ENCODE data around the gene ACTRT2.

ACTRT2 gene

GRCh38 chr1:3003039-3003940 lies 18.0 kb upstream of the ACTRT2 start:
- DNase-seq (ENCODE audit: low read depth): no peak

GRCh38 chr1:3003941-3004270 lies 17.4 kb upstream of the ACTRT2 start:
- no peak for DNase-seq (ENCODE audit: low read depth)

GRCh38 chr1:3004285-3005205 lies 16.7 kb upstream of the ACTRT2 start:
- DNase-seq (ENCODE audit: low read depth): no peak

- no peak for DNase-seq (ENCODE audit: low read depth)
Measured at GRCh38 chr1:3005771-3006170, 15.5 kb upstream of the ACTRT2 start.

GRCh38 chr1:3007298-3008147 lies 13.7 kb upstream of the ACTRT2 start:
- no peak for DNase-seq (ENCODE audit: low read depth)

GRCh38 chr1:3009021-3009420 lies 12.2 kb upstream of the ACTRT2 start:
- no peak for DNase-seq (ENCODE audit: low read depth)

GRCh38 chr1:3009556-3009955 lies 11.7 kb upstream of the ACTRT2 start:
- DNase-seq (ENCODE audit: low read depth): no peak

GRCh38 chr1:3011127-3011526 lies 10.1 kb upstream of the ACTRT2 start:
- no peak for DNase-seq (ENCODE audit: low read depth)

GRCh38 chr1:3011631-3012455 lies 9.4 kb upstream of the ACTRT2 start:
- DNase-seq (ENCODE audit: low read depth): no peak

- no peak for DNase-seq (ENCODE audit: low read depth)
Measured at GRCh38 chr1:3012456-3013291, 8.6 kb upstream of the ACTRT2 start.

GRCh38 chr1:3013371-3014049 lies 7.8 kb upstream of the ACTRT2 start:
- DNase-seq (ENCODE audit: low read depth): no peak

GRCh38 chr1:3014050-3014440 lies 7.2 kb upstream of the ACTRT2 start:
- no peak for DNase-seq (ENCODE audit: low read depth)

GRCh38 chr1:3014443-3015268 lies 6.6 kb upstream of the ACTRT2 start:
- no peak for DNase-seq (ENCODE audit: low read depth)

GRCh38 chr1:3015269-3015635 lies 6.0 kb upstream of the ACTRT2 start:
- no peak for DNase-seq (ENCODE audit: low read depth)

- DNase-seq (ENCODE audit: low read depth): no peak
Measured at GRCh38 chr1:3015744-3016143, 5.5 kb upstream of the ACTRT2 start.

- DNase-seq (ENCODE audit: low read depth): no peak
Measured at GRCh38 chr1:3016641-3017439, 4.4 kb upstream of the ACTRT2 start.

GRCh38 chr1:3017440-3018050 lies 3.7 kb upstream of the ACTRT2 start:
- DNase-seq (ENCODE audit: low read depth): no peak

- no peak for DNase-seq (ENCODE audit: low read depth)
Measured at GRCh38 chr1:3018051-3018471, 3.2 kb upstream of the ACTRT2 start.
